Measurements from ENCODE around the gene UNC45A. TPM values are rescaled to one million over a fixed set of nuclear protein-coding genes. Genes with fewer than 3 reads are reported as not detected.

Gene UNC45A
- total and polyA plus RNA-seq, 8 donors: 29.2 to 51.3 (median 34.2) TPM

- intact Hi-C loops (cut with DNase I): loop anchor here in 2 of 3 donors (5.0 kb wide), 2 partner anchors 76 to 81 kb away; no protein-coding TSS in a partner anchor
- peak; percentile 82 to 93 (median 90) for TF ChIP-seq CTCF (IDR thresholded peaks at IDR 0.05)
Observed at GRCh38 chr15:90956274-90957030, 21.4 kb downstream of the UNC45A start.

GRCh38 chr15:90957031-90957790, 22.1 kb downstream of the UNC45A start:
- Histone ChIP-seq H3K27ac (peak overlapping the region; percentile 37 to 93 (median 50)), H3K4me3 (peak overlapping the region; percentile 36 to 85 (median 68)), H3K4me1 (peaks cover 8 to 17% (median 8%) of the 10 kb centered on the region in 3 donors), H3K36me3 (peaks cover 0 to 13% (median 8%) of the 10 kb centered on the region in 3 donors), H3K27me3 (no peaks in the 10 kb centered on the region), H3K9me3 (no peaks in the 10 kb centered on the region)
- FAIRE-seq (no peak), ATAC-seq (peak; percentile 14 to 37 (median 16)), DNase-seq (peak in 5 of 6 donors; percentile 49 to 86 (median 63))
- TF ChIP-seq CTCF (IDR thresholded peaks at IDR 0.05): no peak
- WGBS, 2 donors: 6 to 10% methylated on average over 54 to 63 of the region's 63 CpGs
- intact Hi-C loops (cut with DNase I): loop anchor here in 2 of 3 donors (5.0 kb wide), 2 partner anchors 75 to 80 kb away; no protein-coding TSS in a partner anchor

More at GRCh38 chr15:90956274-90957030, 21.4 kb downstream of the UNC45A start:
- Histone ChIP-seq H3K4me3 (peak overlapping the region; percentile 36 to 85 (median 68)), H3K4me1 (peaks cover 8 to 17% (median 8%) of the 10 kb centered on the region in 3 donors), H3K36me3 (peaks cover 0 to 18% (median under 1%) of the 10 kb centered on the region in 3 donors), H3K9me3 (no peaks in the 10 kb centered on the region), H3K27ac (peak overlapping the region; percentile 37 to 93 (median 50)), H3K27me3 (no peaks in the 10 kb centered on the region)
- FAIRE-seq (no peak), ATAC-seq (peak; percentile 46 to 66 (median 64)), DNase-seq (peak; percentile 70 to 94 (median 84))
- 1 to 3% methylated on average over 56 of the region's 56 CpGs for WGBS, 2 donors

- no peak for DNase-seq
- Histone ChIP-seq H3K27ac (no peak overlapping the region), H3K9me3 (no peaks in the 10 kb centered on the region), H3K36me3 (peaks cover 0 to 13% (median 12%) of the 10 kb centered on the region in 3 donors), H3K4me3 (peak overlapping the region in 2 of 4 donors; percentile 65 to 85), H3K4me1 (peaks cover 8 to 17% (median 8%) of the 10 kb centered on the region in 3 donors), H3K27me3 (no peaks in the 10 kb centered on the region)
- 75 to 78% methylated on average over 6 of the region's 6 CpGs for WGBS, 2 donors
- no peak for FAIRE-seq
- no peak for ATAC-seq
- TF ChIP-seq CTCF (IDR thresholded peaks at IDR 0.05): no peak
- intact Hi-C loops (cut with DNase I): loop anchor here in 2 of 3 donors (5.0 kb wide), 2 partner anchors 75 to 80 kb away; no protein-coding TSS in a partner anchor
Observed at GRCh38 chr15:90957791-90958190, 22.7 kb downstream of the UNC45A start.

GRCh38 chr15:90959028-90959595, 24.0 kb downstream of the UNC45A start:
- Histone ChIP-seq H3K27me3 (no peaks in the 10 kb centered on the region), H3K9me3 (no peaks in the 10 kb centered on the region), H3K4me3 (no peak overlapping the region), H3K4me1 (peaks cover 8 to 17% (median 8%) of the 10 kb centered on the region in 3 donors), H3K27ac (no peak overlapping the region), H3K36me3 (peaks cover 0 to 12% (median 10%) of the 10 kb centered on the region in 3 donors)
- intact Hi-C loops (cut with DNase I): loop anchor here in 2 of 3 donors (5.0 kb wide), 2 partner anchors 73 to 78 kb away; no protein-coding TSS in a partner anchor
- WGBS, 2 donors: 77 to 84% methylated on average over 8 of the region's 8 CpGs
- FAIRE-seq (no peak), ATAC-seq (no peak), DNase-seq (peak in 1 of 6 donors; percentile 16)
- no peak for TF ChIP-seq CTCF (IDR thresholded peaks at IDR 0.05)

Measured in pancreas (tissue), 10 donors.